H9 (cell line): ENCODE data around the gene EBF4. TPM values are rescaled to one million over a fixed set of nuclear protein-coding genes. Genes with fewer than 3 reads are reported as not detected.

Source experiments
- DNase-seq: peaks from one replicate; pipeline ENCODE4 v3.0.0-alpha.2; 2017
- H2AFZ ChIP-seq: one replicate; pipeline ENCODE4 v1.6.1; 2013; ENCODE audit warnings: mild to moderate bottlenecking, low read length, control low read depth, moderate library complexity
- H2AK5ac ChIP-seq: 2 replicates; pipeline ENCODE4 v1.6.1; 2013; ENCODE audit warnings: low read length, control low read depth, mixed read lengths; ENCODE audit not compliant: insufficient read length
- H2BK120ac ChIP-seq: one replicate; pipeline ENCODE4 v1.6.1; 2013; ENCODE audit warnings: low read depth, mild to moderate bottlenecking, low read length, control low read depth, inconsistent platforms; ENCODE audit not compliant: poor library complexity, severe bottlenecking
- H2BK12ac ChIP-seq: 2 replicates; pipeline ENCODE4 v1.6.1; 2013; ENCODE audit warnings: low read length, control low read depth, mixed read lengths, low read depth; ENCODE audit not compliant: insufficient read length
- H2BK15ac ChIP-seq: 2 replicates; pipeline ENCODE4 v1.6.1; 2013; ENCODE audit warnings: low read depth, low read length, control low read depth
- H2BK20ac ChIP-seq: one replicate; pipeline ENCODE4 v1.6.1; 2013; ENCODE audit warnings: low read depth, mild to moderate bottlenecking, low read length, control low read depth, inconsistent platforms; ENCODE audit not compliant: poor library complexity, severe bottlenecking
- H2BK5ac ChIP-seq: 2 replicates; pipeline ENCODE4 v1.6.1; 2013; ENCODE audit warnings: low read length, control low read depth, mixed read lengths; ENCODE audit not compliant: insufficient read length
- H3K14ac ChIP-seq: 2 replicates; pipeline ENCODE4 v1.6.1; 2013; ENCODE audit warnings: low read length, control low read depth; ENCODE audit not compliant: insufficient read depth
- H3K18ac ChIP-seq: 2 replicates; pipeline ENCODE4 v1.6.1; 2013; ENCODE audit warnings: low read depth, mild to moderate bottlenecking, mixed read lengths, low read length, control low read depth; ENCODE audit not compliant: insufficient read length
- H3K23ac ChIP-seq: 2 replicates; pipeline ENCODE4 v1.6.1; 2013; ENCODE audit warnings: low read length, control low read depth, mixed read lengths, low read depth; ENCODE audit not compliant: insufficient read length
- H3K23me2 ChIP-seq: 2 replicates; pipeline ENCODE4 v1.6.1; 2013; ENCODE audit warnings: low read depth, mild to moderate bottlenecking, mixed read lengths, low read length, control low read depth; ENCODE audit not compliant: insufficient read length, poor library complexity, severe bottlenecking
- H3K27ac ChIP-seq: 2 replicates; pipeline ENCODE4 v1.5.1; 2013; ENCODE audit warnings: low read length, control low read depth, mixed read lengths, low read depth; ENCODE audit not compliant: insufficient read length
- H3K27me3 ChIP-seq: 2 replicates; pipeline ENCODE4 v1.6.1; 2013; ENCODE audit warnings: low read length, control low read depth, inconsistent platforms; ENCODE audit not compliant: insufficient read depth
- H3K4ac ChIP-seq: 2 replicates; pipeline ENCODE4 v1.6.1; 2013; ENCODE audit warnings: low read depth, mild to moderate bottlenecking, control low read depth, inconsistent platforms, low read length, moderate library complexity
- H3K4me1 ChIP-seq: 2 replicates; pipeline ENCODE4 v1.6.1; 2013; ENCODE audit warnings: low read length, control low read depth, inconsistent platforms; ENCODE audit not compliant: insufficient read depth
- H3K4me2 ChIP-seq: 2 replicates; pipeline ENCODE4 v1.6.1; 2013; ENCODE audit warnings: low read length, control low read depth, mixed read lengths; ENCODE audit not compliant: insufficient read length, insufficient read depth
- H3K56ac ChIP-seq: 2 replicates; pipeline ENCODE4 v1.6.1; 2013; ENCODE audit warnings: low read depth, mild to moderate bottlenecking, mixed read lengths, low read length, control low read depth; ENCODE audit not compliant: insufficient read length
- H3K79me1 ChIP-seq: 2 replicates; pipeline ENCODE4 v1.6.1; 2013; ENCODE audit warnings: low read depth, mild to moderate bottlenecking, moderate library complexity, low read length, control low read depth, inconsistent platforms; ENCODE audit not compliant: insufficient read depth, poor library complexity, severe bottlenecking
- H3K79me2 ChIP-seq: 2 replicates; pipeline ENCODE4 v1.6.1; 2013; ENCODE audit warnings: low read length, control low read depth, inconsistent platforms; ENCODE audit not compliant: insufficient read depth
- H3K9ac ChIP-seq: 2 replicates; pipeline ENCODE4 v1.6.1; 2013; ENCODE audit warnings: low read length, control low read depth, mixed read lengths; ENCODE audit not compliant: insufficient read length; ENCODE audit errors: extremely low read depth
- H3K9me3 ChIP-seq: one replicate; pipeline ENCODE4 v1.6.1; 2013; ENCODE audit warnings: low read depth, low read length, inconsistent platforms; ENCODE audit not compliant: control insufficient read depth
- H3T11ph ChIP-seq: one replicate; pipeline ENCODE4 v1.6.1; 2013; ENCODE audit warnings: mild to moderate bottlenecking, low read length, control low read depth, inconsistent platforms
- H4K20me1 ChIP-seq: one replicate; pipeline ENCODE4 v1.6.1; 2013; ENCODE audit not compliant: control insufficient read depth, insufficient read length, insufficient read depth
- H4K5ac ChIP-seq: 2 replicates; pipeline ENCODE4 v1.6.1; 2013; ENCODE audit warnings: low read depth, mild to moderate bottlenecking, mixed read lengths, low read length, control low read depth; ENCODE audit not compliant: insufficient read length
- H4K8ac ChIP-seq: replicated peaks from 2 replicates; pipeline ENCODE4 v1.6.1; 2013; ENCODE audit warnings: low read length, control low read depth, mixed read lengths, low read depth; ENCODE audit not compliant: insufficient read length
- H4K91ac ChIP-seq: 2 replicates; pipeline ENCODE4 v1.6.1; 2013; ENCODE audit warnings: low read depth, mild to moderate bottlenecking, moderate library complexity, mixed read lengths, low read length, control low read depth; ENCODE audit not compliant: insufficient read length
- H3K27ac Mint-ChIP-seq, 3 experiments: 2 replicates in 2 of 3; 3 replicates in 1 of 3; pipeline ENCODE4 v1.8.0; 2020 to 2021; ENCODE audit warnings: mixed read lengths in 3 of 3, mild to moderate bottlenecking in 1 of 3, moderate library complexity in 1 of 3
- H3K27me3 Mint-ChIP-seq: 2 replicates; pipeline ENCODE4 v1.8.0; 2021; ENCODE audit warnings: low read depth, mild to moderate bottlenecking, moderate library complexity, mixed read lengths
- H3K36me3 Mint-ChIP-seq, 3 experiments: 2 replicates in 2 of 3; 3 replicates in 1 of 3; pipeline ENCODE4 v1.8.0; 2020 to 2021; ENCODE audit warnings: low read depth in 3 of 3, mixed read lengths in 3 of 3; ENCODE audit not compliant: insufficient read depth in 1 of 3
- H3K4me1 Mint-ChIP-seq, 2 experiments: 2 replicates each; pipeline ENCODE4 v1.8.0; 2020; ENCODE audit warnings: mixed read lengths in 2 of 2
- H3K4me3 Mint-ChIP-seq, 2 experiments: 2 replicates in 1 of 2; 3 replicates in 1 of 2; pipeline ENCODE4 v1.8.0; 2020 to 2021; ENCODE audit warnings: mild to moderate bottlenecking in 2 of 2, mixed read lengths in 2 of 2, moderate library complexity in 1 of 2
- H3K9me3 Mint-ChIP-seq, 2 experiments: 2 replicates in 1 of 2; 3 replicates in 1 of 2; pipeline ENCODE4 v1.8.0; 2020; ENCODE audit warnings: mild to moderate bottlenecking in 2 of 2, mixed read lengths in 2 of 2, moderate library complexity in 1 of 2
- WGBS: extraction: QIAGEN DNeasy Blood & Tissue Kit; methylation state at CpG from one replicate; pipeline ENCODE4 v1.1.7; 2013; ENCODE audit warnings: missing lambda C conversion rate, low lambda C conversion rate, mixed read lengths; ENCODE audit not compliant: insufficient read length; ENCODE audit errors: extremely low coverage; 5-methylcytosine and 5-hydroxymethylcytosine counted together
- total RNA-seq: library from RNA; stranded (reverse); gene quantifications from 2 replicates; pipeline ENCODE4 v1.2.1, GENCODE V29; 2021
- TF ChIP-seq, protein P1 (sequence below): fragments of 200-600 bp; sonication (generic); conservative IDR thresholded peaks from 3 replicates; pipeline ENCODE4 v1.8.0; 2021; ENCODE audit warnings: antibody characterized with exemption, mild to moderate bottlenecking

The EBF4 gene
- total RNA-seq, 1 experiment from 2014 or later = 3.9 TPM

DNA sequence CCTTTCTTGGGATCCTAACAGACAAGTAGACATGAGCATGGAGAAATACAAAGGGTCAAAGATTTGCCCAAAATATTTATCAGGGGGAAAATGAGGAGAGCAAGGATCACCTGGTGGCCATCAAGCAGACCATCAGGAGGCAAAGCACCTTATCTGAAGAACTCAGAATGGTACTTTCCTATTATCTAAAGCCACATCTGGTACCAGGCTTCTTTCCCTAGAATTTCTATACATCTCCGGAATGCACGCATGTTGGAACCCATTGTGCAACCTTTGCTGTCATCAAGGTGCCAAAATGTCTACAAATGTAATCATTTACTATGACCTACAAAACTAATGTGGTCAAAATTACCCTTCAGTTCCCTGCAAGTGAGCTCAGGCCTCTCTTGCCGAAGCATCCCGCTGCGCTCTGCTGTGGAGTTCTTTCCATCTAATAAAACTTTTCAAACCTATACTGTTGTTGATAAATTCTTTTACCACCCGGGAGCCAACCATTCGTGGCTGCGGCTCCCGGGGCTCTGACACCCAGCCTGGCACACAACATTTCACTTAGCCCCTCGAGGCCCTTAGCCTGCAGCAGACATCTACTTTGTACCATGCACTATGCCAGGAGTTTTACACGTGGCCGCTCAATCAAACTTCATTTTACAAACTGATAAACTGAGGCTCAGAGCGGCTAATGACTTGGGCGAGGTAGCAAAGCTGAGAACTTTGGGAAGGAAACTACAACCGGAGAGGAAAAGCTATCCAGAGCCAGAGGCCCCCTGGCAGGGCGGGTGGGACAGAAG, 111.7 kb downstream of the EBF4 start:
- Histone ChIP-seq H3K79me2 (no peaks in the 10 kb centered on the region), H3K27ac (no peak overlapping the region), H4K8ac (no peak overlapping the region), H3K27me3 (peaks cover 42% of the 10 kb centered on the region), H3K23me2 (peaks cover 7% of the 10 kb centered on the region), H3K14ac (no peak overlapping the region), H2BK5ac (no peak overlapping the region), H3K18ac (no peak overlapping the region), H2BK12ac (no peak overlapping the region), H3K9me3 (no peaks in the 10 kb centered on the region), H3K4me2 (peak overlapping the region; percentile 63), H4K91ac (no peak overlapping the region), H4K20me1 (no peaks in the 10 kb centered on the region), H2AK5ac (no peak overlapping the region), H3K4ac (no peak overlapping the region), H4K5ac (no peak overlapping the region), H3K56ac (no peak overlapping the region), H2BK20ac (no peak overlapping the region), H2BK120ac (no peak overlapping the region), H3K23ac (no peak overlapping the region), H3T11ph (no peak overlapping the region), H3K4me1 (peaks cover 7% of the 10 kb centered on the region; the same call in 1 of the 2 replicates), H3K9ac (no peak overlapping the region), H2AFZ (no peak overlapping the region), H3K79me1 (no peaks in the 10 kb centered on the region), H2BK15ac (no peak overlapping the region)
- peak overlapping the region in 1 of 2 experiments; percentile 28; a peak in 2 of 5 replicates for H3K4me3 Mint-ChIP-seq
- H3K27me3 Mint-ChIP-seq = peaks cover 74% of the 10 kb centered on the region
- no CpG with 5 or more reads among the region's 16 CpGs for WGBS
- H3K4me1 Mint-ChIP-seq = peaks cover 30 to 40% of the 10 kb centered on the region in 2 experiments
- H3K9me3 Mint-ChIP-seq = peaks cover 3 to 5% of the 10 kb centered on the region in 2 experiments; a peak in 3 of 5 replicates
- H3K27ac Mint-ChIP-seq = no peak overlapping the region
- TF ChIP-seq, protein P1, sequence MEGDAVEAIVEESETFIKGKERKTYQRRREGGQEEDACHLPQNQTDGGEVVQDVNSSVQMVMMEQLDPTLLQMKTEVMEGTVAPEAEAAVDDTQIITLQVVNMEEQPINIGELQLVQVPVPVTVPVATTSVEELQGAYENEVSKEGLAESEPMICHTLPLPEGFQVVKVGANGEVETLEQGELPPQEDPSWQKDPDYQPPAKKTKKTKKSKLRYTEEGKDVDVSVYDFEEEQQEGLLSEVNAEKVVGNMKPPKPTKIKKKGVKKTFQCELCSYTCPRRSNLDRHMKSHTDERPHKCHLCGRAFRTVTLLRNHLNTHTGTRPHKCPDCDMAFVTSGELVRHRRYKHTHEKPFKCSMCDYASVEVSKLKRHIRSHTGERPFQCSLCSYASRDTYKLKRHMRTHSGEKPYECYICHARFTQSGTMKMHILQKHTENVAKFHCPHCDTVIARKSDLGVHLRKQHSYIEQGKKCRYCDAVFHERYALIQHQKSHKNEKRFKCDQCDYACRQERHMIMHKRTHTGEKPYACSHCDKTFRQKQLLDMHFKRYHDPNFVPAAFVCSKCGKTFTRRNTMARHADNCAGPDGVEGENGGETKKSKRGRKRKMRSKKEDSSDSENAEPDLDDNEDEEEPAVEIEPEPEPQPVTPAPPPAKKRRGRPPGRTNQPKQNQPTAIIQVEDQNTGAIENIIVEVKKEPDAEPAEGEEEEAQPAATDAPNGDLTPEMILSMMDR = no peak
- H3K36me3 Mint-ChIP-seq = peaks cover 0 to 8% (median 1%) of the 10 kb centered on the region in 3 experiments; a peak in 2 of 7 replicates
- DNase-seq = no peak
